Epidermal melanocyte (primary cell): ENCODE results near the gene FAM180A.
"Not testable (repeated sequence)": the region's sequence is repeated elsewhere in the genome, so short reads cannot be mapped to it uniquely, and the experiment has no call there.

Experiments
- DNase-seq: peaks from one replicate; pipeline ENCODE4 v3.0.0; 2011; ENCODE audit warnings: low spot score; ENCODE audit not compliant: insufficient read length

FAM180A gene

DNA sequence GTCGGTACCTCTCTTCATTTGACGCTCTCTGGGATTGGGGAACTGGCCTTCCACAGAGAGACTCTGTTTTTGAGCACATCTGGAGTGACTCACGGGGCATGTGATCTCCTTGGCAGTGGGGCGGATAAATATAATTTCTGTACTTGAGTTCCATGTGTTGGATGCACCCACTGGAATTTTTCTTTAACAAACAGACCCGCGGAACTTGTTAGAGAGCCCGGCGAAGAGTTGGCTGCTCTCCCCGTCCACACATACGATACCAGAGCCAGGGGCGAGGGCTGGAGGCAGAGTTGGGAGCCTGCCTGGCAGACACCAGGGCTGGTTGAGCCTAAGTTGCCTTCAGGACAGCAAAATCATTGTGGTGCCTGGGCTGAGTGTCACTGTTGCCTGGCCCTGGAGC lies at the start of gene FAM180A:
TSS of gene FAM180A (minus strand) at position 44 of the 400 bp plus-strand sequence. CDS start 233 bp downstream, outside the sequence.
- DNase-seq, result no peak

- DNase-seq, result no peak
Observed at GRCh38 chr7:135798095-135798494, 49.5 kb upstream of the FAM180A start.

DNA sequence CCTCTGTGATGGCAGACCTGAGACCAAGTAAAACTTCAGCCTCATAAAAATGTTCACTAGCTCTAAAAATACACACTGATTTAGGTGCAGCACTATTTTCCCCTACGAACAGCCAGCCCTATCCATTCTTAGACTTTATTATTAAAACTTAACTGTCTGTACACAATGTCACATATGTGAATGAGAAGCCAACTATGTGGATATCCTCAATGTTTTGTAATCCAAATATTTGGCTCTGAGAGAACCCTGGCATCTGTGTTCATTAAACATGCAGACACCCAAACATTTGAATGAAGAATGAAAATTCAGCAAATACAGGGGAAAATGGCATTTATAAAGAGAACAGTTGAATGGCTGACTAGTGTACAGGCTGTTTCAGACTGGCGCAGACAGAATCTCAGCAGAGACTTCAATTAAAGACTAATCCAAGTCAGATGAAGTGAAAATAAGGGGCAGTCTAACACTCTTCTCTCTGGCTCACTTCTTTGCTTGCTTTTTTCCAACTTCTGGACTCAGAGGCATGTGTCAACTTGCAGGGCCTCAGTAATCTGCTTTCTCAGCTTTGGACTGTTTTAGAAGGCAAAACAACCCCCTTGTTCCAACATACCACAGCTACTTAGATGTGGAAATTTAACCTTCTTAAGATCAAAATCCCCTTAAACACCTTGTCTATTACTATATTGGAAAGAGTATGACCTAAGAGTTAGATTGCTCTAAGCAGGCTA lies 47.4 kb upstream of the FAM180A start:
- no peak for DNase-seq

DNA sequence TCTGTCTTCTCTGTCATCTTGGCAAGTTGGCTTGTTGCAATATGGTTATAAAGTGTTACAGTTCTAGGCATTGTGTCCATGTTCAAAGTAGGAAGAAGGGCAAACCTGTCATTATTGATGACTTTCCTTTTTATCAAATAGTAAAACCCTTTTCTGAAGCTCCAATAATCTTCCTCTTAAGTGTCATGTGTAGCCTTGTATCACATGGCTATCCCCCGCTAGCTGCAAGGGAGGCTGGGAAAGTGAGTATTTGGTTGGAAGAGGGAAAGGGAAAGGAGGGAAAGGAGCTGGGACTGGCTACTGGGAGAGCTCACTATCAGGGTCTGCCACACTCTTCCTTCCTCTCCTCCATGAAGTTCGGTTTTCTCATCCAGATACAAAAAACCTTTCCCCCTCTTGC lies 45.2 kb upstream of the FAM180A start:
- DNase-seq, result no peak

DNA sequence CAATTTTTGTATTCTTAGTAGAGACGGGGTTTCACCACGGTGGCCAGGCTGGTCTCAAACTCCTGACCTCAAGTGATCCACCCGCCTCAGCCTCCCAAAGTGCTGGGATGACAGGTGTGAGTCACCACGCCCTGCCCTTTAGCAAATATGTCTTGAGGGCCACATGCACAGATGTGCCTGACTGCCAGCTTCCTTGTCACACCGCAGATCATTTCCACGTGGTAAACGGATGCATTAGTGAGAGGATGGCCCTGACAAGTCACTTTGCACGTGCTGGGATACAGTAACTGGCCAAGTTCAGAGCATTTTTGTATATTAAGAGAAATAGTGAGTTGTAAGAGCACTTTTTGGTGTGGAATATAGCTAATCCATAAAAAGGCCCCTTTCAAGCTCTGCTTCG lies 44.3 kb upstream of the FAM180A start:
- no peak for DNase-seq

- DNase-seq, result no peak
Observed at GRCh38 chr7:135792363-135792668, 43.7 kb upstream of the FAM180A start.

DNA sequence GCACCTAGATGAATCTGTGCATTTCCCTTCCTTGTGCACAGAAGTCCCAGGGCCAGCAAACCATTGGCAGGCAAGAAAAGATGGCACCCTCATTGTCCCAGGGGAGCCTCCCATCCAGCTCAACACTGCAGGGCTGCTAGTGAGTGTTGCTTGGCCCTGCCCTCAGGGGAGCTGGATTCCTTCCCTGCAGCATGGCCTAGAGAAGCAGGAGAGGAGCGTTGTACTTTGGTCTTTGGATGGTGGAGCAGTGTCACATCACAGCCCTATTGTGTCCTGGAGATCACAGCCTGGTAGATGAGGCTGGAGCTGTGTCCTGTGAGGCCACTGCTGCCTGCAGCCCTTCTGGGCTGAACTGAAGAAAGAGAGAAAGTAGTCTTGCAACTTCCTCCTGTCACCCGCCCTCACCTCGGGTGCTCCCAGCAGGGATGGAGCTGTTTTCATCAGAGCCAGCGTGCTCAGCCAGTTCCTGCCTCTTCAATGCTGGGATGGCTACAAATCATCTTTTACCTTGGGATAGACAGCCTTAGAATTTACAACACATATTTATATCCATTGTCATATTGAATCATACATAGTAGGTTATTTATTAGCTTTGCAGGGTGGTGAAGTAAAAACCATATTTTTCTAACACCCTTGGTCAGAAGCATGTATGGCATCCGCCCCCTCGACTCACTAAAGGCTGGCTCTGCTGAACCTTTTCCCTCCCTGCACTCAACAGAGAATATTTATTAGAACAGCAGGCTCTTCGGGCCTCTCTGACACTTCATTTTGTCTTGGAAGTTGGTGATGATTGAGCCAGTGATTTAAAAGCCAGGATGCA lies 43.1 kb upstream of the FAM180A start:
- DNase-seq, result no peak

- DNase-seq, result no peak
Observed at GRCh38 chr7:135790371-135790977, 41.9 kb upstream of the FAM180A start.

- DNase-seq, result no peak
Observed at GRCh38 chr7:135789956-135790355, 41.3 kb upstream of the FAM180A start.

DNA sequence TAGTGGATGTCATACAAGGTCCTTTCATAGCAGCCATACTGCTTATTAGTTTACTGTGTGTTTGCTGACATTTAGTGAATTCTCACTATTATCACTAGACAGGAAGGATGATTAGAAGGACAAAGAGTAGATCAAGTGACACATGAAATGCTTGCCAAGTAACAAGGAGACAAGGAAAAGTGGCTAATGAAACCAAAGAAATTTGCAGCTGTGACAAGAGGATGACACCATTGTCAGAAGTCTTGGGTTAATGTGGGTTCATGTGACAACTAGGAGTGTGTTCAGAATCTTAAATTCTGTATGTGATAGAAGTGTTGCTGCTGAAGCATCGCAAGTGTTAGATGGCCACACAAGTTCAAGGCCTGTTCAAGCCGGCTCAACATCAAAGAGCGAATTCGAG lies 40.8 kb upstream of the FAM180A start:
- DNase-seq, result no peak

DNA sequence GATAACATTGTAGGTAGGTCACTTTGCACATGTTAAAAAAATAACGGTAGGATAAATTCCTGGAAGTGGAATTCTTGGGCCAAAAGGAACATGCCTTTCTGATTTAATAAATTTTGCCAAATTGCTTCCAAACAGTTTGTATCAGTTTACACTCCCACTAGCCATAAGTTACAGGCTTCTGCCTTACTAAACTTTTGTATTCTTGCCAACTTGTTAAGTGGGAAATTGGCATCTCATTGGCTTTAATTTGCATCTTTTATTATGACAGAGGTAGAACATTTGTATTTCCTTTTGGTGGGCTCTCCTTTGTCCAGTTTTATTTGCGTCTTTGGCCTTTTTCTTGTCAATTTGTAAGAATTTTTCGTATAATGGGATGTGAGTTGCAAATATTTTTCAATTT lies 38.3 kb upstream of the FAM180A start:
- DNase-seq, result no peak

DNA sequence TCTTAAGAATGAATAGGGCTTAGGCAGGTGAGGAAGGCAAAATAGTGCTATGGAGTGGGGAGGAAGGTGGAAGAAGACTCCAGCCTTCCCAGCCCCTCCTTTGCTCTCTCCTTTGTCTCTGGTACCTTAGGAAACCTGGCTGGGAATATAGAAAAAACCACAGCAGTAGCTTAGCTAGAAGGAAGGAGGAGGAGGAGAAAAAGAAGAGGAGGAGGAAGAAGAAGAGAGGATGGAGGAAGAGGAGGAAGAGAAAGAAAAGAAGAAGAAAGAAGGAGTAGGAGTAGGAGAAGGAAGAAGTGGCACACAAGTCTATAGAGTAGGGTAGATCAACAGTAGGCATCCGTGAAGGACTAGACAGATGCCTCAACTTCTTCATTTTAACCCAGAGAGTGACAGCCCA lies 36.5 kb upstream of the FAM180A start:
- DNase-seq, result no peak

DNA sequence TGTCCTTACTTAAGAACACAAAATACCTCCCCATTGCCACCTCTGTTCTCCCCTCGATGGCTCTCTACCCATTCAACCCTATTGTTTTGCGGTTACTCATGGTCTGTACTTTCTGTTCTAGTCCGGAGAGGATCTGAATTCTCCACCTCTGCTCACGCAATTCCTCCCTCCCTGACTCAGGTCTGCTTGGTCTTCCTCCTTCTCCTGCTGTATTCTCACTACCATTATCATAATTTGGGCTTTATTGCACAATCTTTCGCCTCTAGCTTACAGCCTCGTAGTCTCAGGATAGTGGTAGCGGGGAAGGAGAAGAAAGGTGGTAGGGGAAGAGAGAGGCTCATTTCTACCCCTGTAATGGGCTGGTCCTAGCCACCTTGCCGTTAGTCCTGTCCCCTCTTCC lies 35.4 kb upstream of the FAM180A start:
- no peak for DNase-seq

DNA sequence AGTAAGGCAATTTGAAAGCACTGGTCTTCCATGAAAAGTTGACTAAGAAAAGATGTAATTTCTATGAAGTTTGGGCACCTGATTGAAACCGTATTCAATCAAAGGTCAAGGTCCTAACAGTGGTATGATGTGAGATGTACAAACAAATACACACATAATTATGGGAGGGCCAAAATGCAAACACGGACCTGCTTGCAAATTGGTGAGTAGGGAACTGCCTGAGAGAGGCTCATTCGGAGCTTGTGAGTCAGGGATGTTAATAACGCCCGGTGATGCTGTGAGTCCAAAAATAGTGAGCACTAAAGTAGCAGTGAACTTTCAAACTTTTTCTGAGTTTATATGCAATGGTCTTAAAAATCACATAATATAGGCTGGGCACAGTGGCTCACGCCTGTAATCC lies 34.2 kb upstream of the FAM180A start:
- DNase-seq, result no peak

DNA sequence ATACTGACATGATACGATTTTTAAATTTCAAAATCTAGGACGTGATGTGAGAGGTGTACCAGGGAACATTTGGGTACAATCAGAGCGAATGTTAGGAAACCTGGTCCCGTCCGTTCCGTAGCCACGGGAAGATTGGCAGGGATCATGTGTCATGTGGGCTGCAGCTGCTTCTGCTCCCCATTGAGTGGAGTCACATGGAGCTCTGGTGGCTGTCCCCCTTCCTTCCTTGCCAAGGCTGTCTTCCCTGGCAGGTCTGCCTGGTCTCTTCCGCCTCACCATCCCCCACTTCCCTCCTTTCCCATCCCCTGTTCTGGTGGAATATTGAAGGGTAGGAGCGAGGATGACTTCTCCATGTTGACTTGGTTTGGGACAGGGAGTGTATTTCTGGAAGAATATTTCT lies 33.8 kb upstream of the FAM180A start:
- no peak for DNase-seq

- no peak for DNase-seq
Observed at GRCh38 chr7:135777626-135778398, 29.2 kb upstream of the FAM180A start.

DNA sequence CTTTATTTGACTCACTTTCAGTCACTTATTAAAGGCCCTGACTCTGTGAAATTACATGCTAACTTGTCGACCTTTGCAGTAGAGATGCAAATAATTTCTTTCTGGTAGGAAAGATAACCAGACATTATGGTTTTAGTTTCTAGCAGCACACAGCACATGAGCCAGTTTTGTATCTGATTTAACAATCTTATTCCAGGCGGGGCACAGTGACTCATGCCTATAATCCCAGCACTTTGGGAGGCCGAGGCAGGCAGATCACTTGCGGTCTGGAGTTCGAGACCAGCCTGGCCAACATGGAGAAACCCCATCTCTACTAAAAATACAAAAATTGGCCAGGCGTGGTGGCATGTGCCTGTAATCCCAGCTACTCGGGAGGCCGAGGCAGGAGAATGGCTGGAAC lies 27.3 kb upstream of the FAM180A start:
- DNase-seq, result not testable (repeated sequence)

GRCh38 chr7:135775230-135775629 lies 26.6 kb upstream of the FAM180A start:
- DNase-seq, result no peak

GRCh38 chr7:135774284-135774683 lies 25.7 kb upstream of the FAM180A start:
- no peak for DNase-seq

GRCh38 chr7:135773464-135773863 lies 24.9 kb upstream of the FAM180A start:
- no peak for DNase-seq

DNA sequence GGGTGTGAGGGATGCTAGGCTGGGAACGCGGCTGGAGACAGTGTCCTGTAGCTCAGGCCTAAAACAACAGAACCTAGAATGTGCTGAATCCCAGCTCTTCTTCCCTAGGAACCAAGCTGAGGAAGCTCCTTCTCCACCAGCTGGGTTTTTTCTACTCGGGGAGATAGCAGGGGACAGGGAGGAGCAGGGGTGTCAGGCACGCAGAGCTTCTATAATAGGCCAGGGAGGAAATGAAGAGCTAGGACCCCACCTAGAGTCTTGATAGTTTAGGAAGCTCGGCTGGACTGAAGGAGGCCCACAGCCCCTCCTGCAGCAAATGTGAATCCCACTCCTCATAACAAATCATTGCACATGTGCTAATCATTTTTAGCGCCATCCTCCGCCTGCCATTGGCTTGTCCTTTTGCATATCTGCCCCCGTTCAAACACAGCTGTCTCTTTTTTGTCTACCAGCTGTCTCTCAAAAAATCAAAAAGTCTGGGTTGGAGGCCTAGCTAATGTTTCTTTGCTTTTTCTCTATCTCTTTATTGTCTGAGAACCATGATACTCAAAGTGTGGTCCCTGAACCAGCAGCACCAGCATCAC lies 24.1 kb upstream of the FAM180A start:
- DNase-seq, result no peak
